ENCODE measurements around the gene LLPH.
A peak's percentile ranks its signal among the peaks of the same experiment; 100 is the strongest.

DNA sequence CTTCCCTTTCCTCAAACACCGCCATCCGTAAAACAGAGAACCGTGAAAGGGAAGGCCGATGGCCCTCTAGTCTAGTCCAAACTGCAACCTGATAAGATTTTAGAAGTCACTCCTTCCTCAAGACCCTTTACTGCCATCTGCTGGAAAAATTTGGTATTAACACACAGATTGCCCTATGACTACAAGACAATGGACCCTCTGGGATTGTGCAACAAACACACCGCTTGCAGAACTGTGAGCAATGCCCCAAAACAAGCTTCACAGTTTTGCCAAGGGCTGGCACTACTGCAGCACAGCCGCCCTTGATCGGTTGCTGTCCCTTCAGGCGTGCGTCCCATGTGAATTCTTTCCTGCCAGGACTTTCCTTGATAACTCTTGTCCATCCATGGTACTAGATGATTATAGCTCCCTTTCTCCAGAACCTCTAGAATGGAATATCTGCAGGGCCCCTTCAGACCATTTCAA is 23.1 kb downstream of the LLPH start:
- TF ChIP-seq, protein P1, sequence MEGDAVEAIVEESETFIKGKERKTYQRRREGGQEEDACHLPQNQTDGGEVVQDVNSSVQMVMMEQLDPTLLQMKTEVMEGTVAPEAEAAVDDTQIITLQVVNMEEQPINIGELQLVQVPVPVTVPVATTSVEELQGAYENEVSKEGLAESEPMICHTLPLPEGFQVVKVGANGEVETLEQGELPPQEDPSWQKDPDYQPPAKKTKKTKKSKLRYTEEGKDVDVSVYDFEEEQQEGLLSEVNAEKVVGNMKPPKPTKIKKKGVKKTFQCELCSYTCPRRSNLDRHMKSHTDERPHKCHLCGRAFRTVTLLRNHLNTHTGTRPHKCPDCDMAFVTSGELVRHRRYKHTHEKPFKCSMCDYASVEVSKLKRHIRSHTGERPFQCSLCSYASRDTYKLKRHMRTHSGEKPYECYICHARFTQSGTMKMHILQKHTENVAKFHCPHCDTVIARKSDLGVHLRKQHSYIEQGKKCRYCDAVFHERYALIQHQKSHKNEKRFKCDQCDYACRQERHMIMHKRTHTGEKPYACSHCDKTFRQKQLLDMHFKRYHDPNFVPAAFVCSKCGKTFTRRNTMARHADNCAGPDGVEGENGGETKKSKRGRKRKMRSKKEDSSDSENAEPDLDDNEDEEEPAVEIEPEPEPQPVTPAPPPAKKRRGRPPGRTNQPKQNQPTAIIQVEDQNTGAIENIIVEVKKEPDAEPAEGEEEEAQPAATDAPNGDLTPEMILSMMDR (IDR thresholded peaks at IDR 0.05 in 2 of 3, conservative IDR thresholded peaks at IDR 0.05 in 1 of 3; ENCODE audit: borderline replicate concordance in 1 of 3, insufficient read depth in 1 of 3, low read depth in 2 of 3, low read length in 2 of 3) = peak; percentile 81 to 91 (median 83)
- TF ChIP-seq, protein P2, sequence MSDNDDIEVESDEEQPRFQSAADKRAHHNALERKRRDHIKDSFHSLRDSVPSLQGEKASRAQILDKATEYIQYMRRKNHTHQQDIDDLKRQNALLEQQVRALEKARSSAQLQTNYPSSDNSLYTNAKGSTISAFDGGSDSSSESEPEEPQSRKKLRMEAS (IDR thresholded peaks at IDR 0.05) = no peak
- TF ChIP-seq, protein P3, sequence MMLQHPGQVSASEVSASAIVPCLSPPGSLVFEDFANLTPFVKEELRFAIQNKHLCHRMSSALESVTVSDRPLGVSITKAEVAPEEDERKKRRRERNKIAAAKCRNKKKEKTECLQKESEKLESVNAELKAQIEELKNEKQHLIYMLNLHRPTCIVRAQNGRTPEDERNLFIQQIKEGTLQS (IDR thresholded peaks at IDR 0.05) = no peak
- TF ChIP-seq FOSL1 (IDR thresholded peaks at IDR 0.05; ENCODE audit: low read depth) (no peak), EZH2 (IDR thresholded peaks at IDR 0.05) (no peak), CEBPB (IDR thresholded peaks at IDR 0.05; ENCODE audit: low read depth) (peak; percentile 97), POLR2AphosphoS5 (IDR thresholded peaks at IDR 0.05; ENCODE audit: low read depth, low read length) (0 out of 2 replicates have a peak, but pooled peaks have one; percentile 41)

Data from HCT116 (cell line).